BJ (cell line): ENCODE data around the gene ZSCAN22. TPM values are rescaled to one million over a fixed set of nuclear protein-coding genes. Genes with fewer than 3 reads are reported as not detected.

Experiments
- CTCF ChIA-PET: fragments of 350-600 bp; formaldehyde crosslinking; extraction: SDS; loops from one replicate; lab custom pipeline; 2021; ENCODE audit warnings: antibody characterized with exemption, inconsistent platforms; lab: Yijun Ruan, JAX
- POLR2A ChIA-PET: fragments of 300-600 bp; sonication (Branson Sonifier 250); formaldehyde crosslinking; extraction: SDS; loops from one replicate; lab custom pipeline; 2021; ENCODE audit warnings: antibody characterized with exemption; lab: Charles Lee
- DNase-seq: peaks from one replicate; pipeline ENCODE4 v3.0.0-alpha.2; 2011; ENCODE audit warnings: low read depth
- H3K27me3 ChIP-seq: 2 replicates; pipeline ENCODE4 v1.6.0; 2011; ENCODE audit warnings: low read length; ENCODE audit not compliant: control insufficient read depth, insufficient read depth
- H3K36me3 ChIP-seq: 2 replicates; pipeline ENCODE4 v1.5.1; 2011; ENCODE audit warnings: low read length; ENCODE audit not compliant: control insufficient read depth, insufficient read depth
- H3K4me3 ChIP-seq: 2 replicates; pipeline ENCODE4 v1.5.1; 2011; ENCODE audit warnings: low read depth, mild to moderate bottlenecking, control low read depth, low read length
- polyA plus RNA-seq: library from polyadenylated mRNA; depleted of rRNA; stranded (reverse); fragments of >200 nt; gene quantifications from 2 replicates; pipeline ENCODE4 v1.2.3, GENCODE V29; 2011
- TF ChIP-seq, protein P1 (sequence below): IDR thresholded peaks from 2 replicates; pipeline ENCODE4 v1.5.1; 2011; ENCODE audit warnings: low read depth, mild to moderate bottlenecking, control low read depth, inconsistent platforms, low read length, moderate library complexity; ENCODE audit not compliant: insufficient read depth

The ZSCAN22 gene
- polyA plus RNA-seq, 1 experiment, result 2.3 TPM

DNA sequence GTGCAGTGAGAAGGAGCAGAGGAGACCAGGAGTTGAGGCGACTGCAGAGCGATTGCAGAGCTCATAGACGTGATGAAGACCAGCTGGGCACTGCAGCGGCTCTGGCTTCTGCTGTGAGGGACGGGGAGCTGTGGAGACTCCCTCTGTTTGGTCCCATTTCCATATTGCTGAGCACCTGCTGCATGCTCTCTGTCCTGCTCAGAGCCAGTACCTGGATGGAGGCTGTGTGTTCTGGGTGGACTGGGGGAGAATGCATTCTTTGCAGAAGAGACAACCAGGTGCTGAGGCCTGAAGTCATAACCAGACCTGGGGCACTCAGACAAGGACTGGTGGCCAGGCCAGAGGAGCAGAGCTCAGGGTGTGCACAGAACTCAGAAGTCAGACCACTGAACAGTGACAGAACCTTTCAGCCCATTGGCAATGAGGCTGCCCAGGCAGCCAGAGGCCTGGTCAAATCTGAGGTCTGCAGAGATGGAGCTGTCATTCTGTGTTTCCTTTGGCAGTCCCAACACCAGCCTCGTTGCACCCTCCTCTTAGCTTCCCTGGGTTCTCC, 27.8 kb downstream of the ZSCAN22 start:
- TF ChIP-seq, protein P1, sequence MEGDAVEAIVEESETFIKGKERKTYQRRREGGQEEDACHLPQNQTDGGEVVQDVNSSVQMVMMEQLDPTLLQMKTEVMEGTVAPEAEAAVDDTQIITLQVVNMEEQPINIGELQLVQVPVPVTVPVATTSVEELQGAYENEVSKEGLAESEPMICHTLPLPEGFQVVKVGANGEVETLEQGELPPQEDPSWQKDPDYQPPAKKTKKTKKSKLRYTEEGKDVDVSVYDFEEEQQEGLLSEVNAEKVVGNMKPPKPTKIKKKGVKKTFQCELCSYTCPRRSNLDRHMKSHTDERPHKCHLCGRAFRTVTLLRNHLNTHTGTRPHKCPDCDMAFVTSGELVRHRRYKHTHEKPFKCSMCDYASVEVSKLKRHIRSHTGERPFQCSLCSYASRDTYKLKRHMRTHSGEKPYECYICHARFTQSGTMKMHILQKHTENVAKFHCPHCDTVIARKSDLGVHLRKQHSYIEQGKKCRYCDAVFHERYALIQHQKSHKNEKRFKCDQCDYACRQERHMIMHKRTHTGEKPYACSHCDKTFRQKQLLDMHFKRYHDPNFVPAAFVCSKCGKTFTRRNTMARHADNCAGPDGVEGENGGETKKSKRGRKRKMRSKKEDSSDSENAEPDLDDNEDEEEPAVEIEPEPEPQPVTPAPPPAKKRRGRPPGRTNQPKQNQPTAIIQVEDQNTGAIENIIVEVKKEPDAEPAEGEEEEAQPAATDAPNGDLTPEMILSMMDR, result no peak
- ChIA-PET CTCF (interaction anchor here (1.3 kb wide), 1 partner anchor 15 kb away, joined by 4 read pairs; no protein-coding TSS in a partner anchor), POLR2A (no interaction called here)
- DNase-seq, result no peak
- no peak overlapping the region for H3K4me3 ChIP-seq
- H3K36me3 ChIP-seq, result peaks cover 14% of the 10 kb centered on the region
- H3K27me3 ChIP-seq, result no peaks in the 10 kb centered on the region; the same call in 1 of the 2 replicates

DNA sequence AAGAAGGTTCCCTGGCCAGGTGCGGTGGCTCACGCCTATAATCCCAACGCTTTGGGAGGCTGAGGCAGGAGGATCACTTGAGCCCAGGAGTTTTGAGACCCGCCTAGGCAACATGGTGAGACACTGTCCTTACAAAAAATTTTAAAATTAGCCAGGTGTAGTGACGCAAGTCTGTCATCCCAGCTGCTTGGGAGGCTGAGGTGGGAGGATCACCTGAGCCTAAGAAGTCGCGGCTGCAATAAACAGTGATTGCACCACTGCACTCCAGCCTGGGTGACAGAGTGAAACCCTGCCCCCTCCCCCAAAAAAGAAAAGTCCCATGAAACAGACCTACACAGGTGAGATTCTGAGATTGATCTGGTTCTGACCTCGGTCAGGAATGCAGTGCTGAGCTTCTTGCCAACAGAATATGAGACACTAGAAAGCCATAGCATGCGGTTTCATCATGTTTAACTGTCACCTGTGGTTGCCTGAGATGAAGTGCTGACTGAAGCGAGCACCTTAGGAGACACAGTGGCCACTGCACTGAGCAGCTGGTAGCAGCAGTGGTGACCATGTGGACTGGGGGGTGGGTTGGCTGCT, 28.5 kb downstream of the ZSCAN22 start:
- TF ChIP-seq, protein P1, result no peak
- Histone ChIP-seq H3K27me3 (no peaks in the 10 kb centered on the region; the same call in 1 of the 2 replicates), H3K36me3 (peaks cover 14% of the 10 kb centered on the region), H3K4me3 (no peak overlapping the region)
- CTCF ChIA-PET, result interaction anchor here (1.3 kb wide), 1 partner anchor 16 kb away, joined by 4 read pairs; no protein-coding TSS in a partner anchor
- POLR2A ChIA-PET, result no interaction called here
- DNase-seq, result no peak

DNA sequence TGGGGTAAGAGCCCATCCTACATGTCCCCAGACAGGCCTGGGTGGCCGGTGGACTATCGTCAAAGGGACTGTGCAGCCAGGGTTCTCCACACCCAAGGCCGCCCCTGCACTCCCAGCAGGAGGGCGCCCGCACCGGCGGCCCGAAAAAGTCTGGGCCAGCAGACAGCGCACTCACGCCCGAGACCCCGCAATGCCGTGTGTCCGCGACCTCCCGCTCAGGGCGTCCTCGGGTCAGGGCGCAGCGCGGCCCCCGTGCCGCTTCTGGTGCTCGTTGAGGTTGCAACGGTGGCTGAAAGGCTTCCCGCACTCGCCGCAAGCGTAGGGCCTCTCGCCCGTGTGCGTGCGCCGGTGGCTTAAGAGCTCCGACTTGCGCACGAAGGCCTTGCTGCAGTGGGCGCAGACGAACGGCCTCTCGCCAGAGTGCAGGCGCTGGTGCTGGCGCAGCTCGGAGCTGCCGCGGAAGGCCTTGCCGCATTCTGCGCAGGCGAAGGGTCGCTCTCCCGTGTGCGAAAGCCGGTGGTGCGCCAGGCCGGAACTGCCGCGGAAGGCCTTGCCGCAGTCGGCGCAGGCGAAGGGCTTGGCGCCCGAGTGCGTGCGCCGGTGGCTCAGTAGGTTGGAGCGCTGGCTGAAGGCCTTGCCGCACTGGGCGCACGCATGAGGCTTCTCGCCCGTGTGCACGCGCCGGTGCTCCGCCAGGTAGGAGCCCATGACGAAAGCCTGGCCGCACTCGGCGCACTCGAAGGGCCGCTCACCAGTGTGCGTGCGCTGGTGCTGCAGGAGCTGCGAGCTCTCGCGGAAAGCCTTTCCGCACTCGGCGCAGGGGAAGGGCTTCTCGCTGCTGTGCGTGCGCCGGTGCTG, 29.3 kb downstream of the ZSCAN22 start:
- ChIA-PET CTCF (no interaction called here), POLR2A (interaction anchor here (0.6 to 0.7 kb wide), 2 partner anchors 25 to 53 kb away, joined by 3 read pairs; partner anchors contain the start of genes ZNF584 and ZNF837)
- DNase-seq, result no peak
- peaks cover 9% of the 10 kb centered on the region for H3K36me3 ChIP-seq
- H3K27me3 ChIP-seq, result no peaks in the 10 kb centered on the region; the same call in 1 of the 2 replicates
- TF ChIP-seq, protein P1, result no peak
- peak overlapping the region; percentile 29 for H3K4me3 ChIP-seq

DNA sequence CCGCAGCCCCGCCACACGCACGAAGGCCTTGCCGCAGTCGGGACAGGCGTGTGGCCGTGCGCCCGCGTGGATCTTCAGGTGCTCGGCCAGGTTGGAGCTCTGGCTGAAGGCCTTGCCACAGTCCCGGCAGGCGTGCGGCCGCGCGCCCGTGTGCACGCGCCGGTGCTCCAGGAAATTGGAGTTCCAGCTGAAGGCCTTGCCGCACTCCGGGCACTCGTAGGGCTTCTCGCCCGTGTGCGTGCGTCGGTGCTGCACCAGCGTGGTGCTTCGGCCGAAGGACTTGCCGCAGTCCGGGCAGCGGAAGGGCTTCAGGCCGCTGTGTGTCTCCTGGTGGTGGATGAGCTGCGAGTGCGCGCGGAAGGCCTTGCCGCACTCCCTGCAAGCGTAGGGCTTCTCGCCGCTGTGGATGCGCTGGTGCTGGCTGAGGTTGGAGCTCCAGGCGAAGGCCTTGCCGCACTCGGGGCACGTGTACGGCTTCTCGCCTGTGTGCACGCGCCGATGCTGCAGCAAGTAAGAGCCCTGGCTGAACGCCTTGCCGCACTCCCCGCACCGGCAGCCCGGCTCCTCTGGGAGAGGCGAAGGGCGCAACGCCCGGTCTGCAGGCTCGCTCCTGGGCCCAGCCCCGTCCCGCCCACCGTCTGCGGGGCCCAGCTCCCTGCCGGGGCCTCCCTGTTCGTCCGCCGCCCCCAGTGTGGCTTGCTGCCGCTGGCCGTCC, 30.1 kb downstream of the ZSCAN22 start:
- Histone ChIP-seq H3K27me3 (no peaks in the 10 kb centered on the region; the same call in 1 of the 2 replicates), H3K36me3 (peaks cover 8% of the 10 kb centered on the region), H3K4me3 (peak overlapping the region; percentile 29)
- CTCF ChIA-PET, result no interaction called here
- TF ChIP-seq, protein P1, result no peak
- POLR2A ChIA-PET, result interaction anchor here (0.6 to 0.7 kb wide), 2 partner anchors 24 to 52 kb away, joined by 3 read pairs; partner anchors contain the start of genes ZNF584 and ZNF837
- DNase-seq, result no peak
